K562 (cell line): ENCODE data around the gene GMPR. TPM values are rescaled to one million over a fixed set of nuclear protein-coding genes. Genes with fewer than 3 reads are reported as not detected.

Experiments used
- ARID3B ChIP-seq: fragments of 250-450 bp; sonication (Bioruptor Pico); IDR thresholded peaks from 2 replicates; pipeline ENCODE4 v1.4.0; 2020; ENCODE audit warnings: borderline replicate concordance
- ARNT ChIP-seq, 2 experiments: fragments of 450-650 bp; IDR thresholded peaks; 2 replicates each; pipeline ENCODE4 v1.6.1; 2016; ENCODE audit warnings: mild to moderate bottlenecking in 1 of 2
- BRF1 ChIP-seq: IDR thresholded peaks from 3 replicates; pipeline ENCODE4 v1.6.1; 2011; ENCODE audit warnings: borderline replicate concordance, mild to moderate bottlenecking; ENCODE audit not compliant: insufficient read length; ENCODE audit errors: extremely low read depth
- FUS ChIP-seq: fragments of 200-400 bp; formaldehyde crosslinking; optimal IDR thresholded peaks from 2 replicates; pipeline ENCODE3; 2017; ENCODE audit warnings: low read depth, low read length
- KDM1A ChIP-seq, 2 experiments: fragments of 450-650 bp; IDR thresholded peaks; 2 replicates each; pipeline ENCODE4 v1.6.1; 2016; ENCODE audit warnings: mild to moderate bottlenecking in 2 of 2
- NFIX ChIP-seq: fragments of 250-450 bp; sonication (Bioruptor Pico); IDR thresholded peaks from 2 replicates; pipeline ENCODE4 v1.4.0; 2020; ENCODE audit warnings: low read depth, mild to moderate bottlenecking, moderate library complexity
- OTX1 ChIP-seq: fragments of 450-650 bp; formaldehyde crosslinking; IDR thresholded peaks from 2 replicates; pipeline ENCODE4 v1.4.0; 2022; ENCODE audit warnings: mild to moderate bottlenecking
- PURB ChIP-seq: sonication (generic); formaldehyde crosslinking; IDR thresholded peaks from 2 replicates; pipeline ENCODE4 v1.9.0; 2021; ENCODE audit warnings: low read depth, mild to moderate bottlenecking, missing genetic modification reagents
- RFX7 ChIP-seq: fragments of 250-450 bp; sonication (Bioruptor Pico); IDR thresholded peaks from 2 replicates; pipeline ENCODE4 v1.5.1; 2021; ENCODE audit warnings: mild to moderate bottlenecking
- RNF2 ChIP-seq: sonication (generic); IDR thresholded peaks from 2 replicates; pipeline ENCODE4 v1.6.1; 2016
- SMAD3 ChIP-seq: fragments of 450-650 bp; formaldehyde crosslinking; conservative IDR thresholded peaks from 2 replicates; pipeline ENCODE4 v1.4.0; 2020; ENCODE audit warnings: mild to moderate bottlenecking
- SMC3 ChIP-seq: conservative IDR thresholded peaks from 2 replicates; pipeline ENCODE4 v1.6.1; 2011; ENCODE audit warnings: low read depth, low read length, improper control_type of control experiment; ENCODE audit not compliant: insufficient read depth
- SPI1 ChIP-seq: IDR thresholded peaks from 2 replicates; pipeline ENCODE4 v1.6.1; 2011; ENCODE audit warnings: low read depth, low read length, control low read depth, borderline replicate concordance
- ZBTB33 ChIP-seq: sonication (generic); formaldehyde crosslinking; IDR thresholded peaks from 2 replicates; pipeline ENCODE4 v1.8.1; 2023; ENCODE audit warnings: mild to moderate bottlenecking, missing genetic modification reagents
- ZFP30 ChIP-seq: fragments of 250-450 bp; sonication (Bioruptor Pico); IDR thresholded peaks from 2 replicates; pipeline ENCODE4 v1.8.0; 2022; ENCODE audit warnings: moderate library complexity, mild to moderate bottlenecking, inconsistent platforms, borderline replicate concordance
- ZNF140 ChIP-seq: fragments of 250-450 bp; sonication (Bioruptor Pico); IDR thresholded peaks from 2 replicates; pipeline ENCODE4 v1.8.0; 2021; ENCODE audit warnings: moderate library complexity, mild to moderate bottlenecking, inconsistent platforms
- ZNF143 ChIP-seq: sonication (generic); formaldehyde crosslinking; IDR thresholded peaks from 2 replicates; pipeline ENCODE4 v1.9.0; 2022; ENCODE audit warnings: mild to moderate bottlenecking, missing genetic modification reagents
- ZNF23 ChIP-seq: fragments of 250-450 bp; sonication (Bioruptor Pico); IDR thresholded peaks from 2 replicates; pipeline ENCODE4 v1.4.0; 2020; ENCODE audit warnings: mild to moderate bottlenecking
- ZNF436 ChIP-seq: fragments of 250-450, 450-650 bp; sonication (Bioruptor Pico); formaldehyde crosslinking; IDR thresholded peaks from 2 replicates; pipeline ENCODE4 v1.7.0; 2020; ENCODE audit warnings: mild to moderate bottlenecking
- ZNF717 ChIP-seq: fragments of 250-450 bp; sonication (Bioruptor Pico); IDR thresholded peaks from 2 replicates; pipeline ENCODE4 v1.5.0; 2021
- polyA plus RNA-seq, 8 experiments: library from polyadenylated mRNA; depleted of rRNA in 4 of 8; stranded (reverse) in 5 of 8; unstranded in 3 of 8; fragments of >200 nt; fragmentation: Nextera tagmentation in 2 of 8; fragmentation: Illumina TruSeq in 1 of 8; extraction: Ambion mirVana in 2 of 8; extraction: Trizol in 1 of 8; gene quantifications; 2 replicates each; pipeline versions ENCODE4 v1.2.1 to v1.2.3, GENCODE V29; 2011 to 2014; ENCODE audit warnings: inconsistent platforms in 1 of 8, missing spikeins in 1 of 8
- total RNA-seq, 7 experiments: library from RNA; depleted of rRNA in 6 of 7; stranded (reverse); fragments of >200 nt in 6 of 7; fragmentation: Illumina TruSeq in 2 of 7; extraction: Trizol in 2 of 7; gene quantifications; 2 replicates each; pipeline versions ENCODE4 v1.2.1 to v1.2.3, GENCODE V29; 2011 to 2021; ENCODE audit warnings: low replicate concordance in 1 of 7
- TF ChIP-seq, protein P1 (sequence below), 2 experiments: fragments of 450-650 bp; IDR thresholded peaks; 2 replicates each; pipeline ENCODE4 v1.6.1; 2016
- TF ChIP-seq, protein P2 (sequence below), 2 experiments: fragments of 450-650 bp in 1 of 2; sonication (generic) in 1 of 2; formaldehyde crosslinking in 1 of 2; IDR thresholded peaks in 1 of 2; conservative IDR thresholded peaks in 1 of 2; 2 replicates each; pipeline versions ENCODE4 v1.6.1 to v1.8.1; 2016 to 2023; ENCODE audit warnings: mild to moderate bottlenecking in 2 of 2, moderate library complexity in 2 of 2, inconsistent platforms in 1 of 2, missing genetic modification reagents in 1 of 2
- TF ChIP-seq, protein P3 (sequence below): fragments of 250-450 bp; sonication (Bioruptor Pico); IDR thresholded peaks from 2 replicates; pipeline ENCODE4 v1.8.0; 2022; ENCODE audit warnings: moderate library complexity, mild to moderate bottlenecking, inconsistent platforms

Gene GMPR
- total and polyA plus RNA-seq, 9 of the 15 experiments (the other 6 are each of a cell fraction or from before 2014, with no cell fraction given), result 34.6 to 83.7 (median 49.8) TPM

DNA sequence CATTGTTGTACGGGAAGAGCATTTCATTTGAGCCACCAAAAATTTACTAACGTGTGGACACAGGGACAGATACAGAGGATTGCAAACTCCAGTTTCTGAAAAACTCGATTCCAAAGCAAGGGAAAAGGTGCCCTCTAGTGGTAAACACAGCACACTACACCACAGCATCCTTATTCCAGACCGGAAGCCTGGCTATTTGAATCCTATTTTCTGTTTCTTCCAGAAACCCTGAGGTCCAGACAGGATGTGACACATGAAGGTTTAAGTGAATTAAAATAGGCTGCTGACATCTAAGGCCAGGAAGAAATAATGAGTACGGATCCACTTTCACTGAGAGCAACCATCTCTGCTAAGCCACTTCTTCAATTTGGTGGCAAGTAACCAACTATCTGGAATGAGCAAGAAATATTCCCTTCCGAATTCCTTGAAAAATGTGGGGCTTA is 31.8 kb upstream of the GMPR start (continued):
- no peak for TF ChIP-seq ARID3B (CRISPR knock-in tag)
- TF ChIP-seq OTX1, result no peak
- TF ChIP-seq ZNF140 (CRISPR knock-in tag), result no peak
- no peak for TF ChIP-seq ZNF23
- TF ChIP-seq, protein P1, sequence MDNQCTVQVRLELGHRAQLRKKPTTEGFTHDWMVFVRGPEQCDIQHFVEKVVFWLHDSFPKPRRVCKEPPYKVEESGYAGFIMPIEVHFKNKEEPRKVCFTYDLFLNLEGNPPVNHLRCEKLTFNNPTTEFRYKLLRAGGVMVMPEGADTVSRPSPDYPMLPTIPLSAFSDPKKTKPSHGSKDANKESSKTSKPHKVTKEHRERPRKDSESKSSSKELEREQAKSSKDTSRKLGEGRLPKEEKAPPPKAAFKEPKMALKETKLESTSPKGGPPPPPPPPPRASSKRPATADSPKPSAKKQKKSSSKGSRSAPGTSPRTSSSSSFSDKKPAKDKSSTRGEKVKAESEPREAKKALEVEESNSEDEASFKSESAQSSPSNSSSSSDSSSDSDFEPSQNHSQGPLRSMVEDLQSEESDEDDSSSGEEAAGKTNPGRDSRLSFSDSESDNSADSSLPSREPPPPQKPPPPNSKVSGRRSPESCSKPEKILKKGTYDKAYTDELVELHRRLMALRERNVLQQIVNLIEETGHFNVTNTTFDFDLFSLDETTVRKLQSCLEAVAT (IDR thresholded peaks at IDR 0.05), result no peak
- no peak for TF ChIP-seq PURB (CRISPR knock-in tag)
- no peak for TF ChIP-seq BRF1
- TF ChIP-seq SMAD3 (CRISPR knock-in tag), result no peak
- TF ChIP-seq ZFP30 (CRISPR knock-in tag), result no peak
- TF ChIP-seq ZNF436 (CRISPR knock-in tag), result no peak
- TF ChIP-seq SMC3, result peak; percentile 91
- no peak for TF ChIP-seq NFIX (CRISPR knock-in tag)
- TF ChIP-seq FUS, result no peak
- no peak for TF ChIP-seq RFX7
- TF ChIP-seq ZNF143, result no peak
- peak; percentile 20 to 76; a peak in 2 of 4 replicates for TF ChIP-seq ARNT (IDR thresholded peaks at IDR 0.05)
- no peak for TF ChIP-seq RNF2
- TF ChIP-seq, protein P2, sequence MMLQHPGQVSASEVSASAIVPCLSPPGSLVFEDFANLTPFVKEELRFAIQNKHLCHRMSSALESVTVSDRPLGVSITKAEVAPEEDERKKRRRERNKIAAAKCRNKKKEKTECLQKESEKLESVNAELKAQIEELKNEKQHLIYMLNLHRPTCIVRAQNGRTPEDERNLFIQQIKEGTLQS (IDR thresholded peaks at IDR 0.05), result no peak; the same call in 1 of the 2 replicates
- TF ChIP-seq, protein P2 (CRISPR knock-in tag; conservative IDR thresholded peaks at IDR 0.05), result no peak
- TF ChIP-seq ZNF717, result no peak
- TF ChIP-seq SPI1, result 0 out of 2 replicates have a peak, but pooled peaks have one; percentile 15
- TF ChIP-seq ZBTB33 (CRISPR knock-in tag), result peak; percentile 45; the same call in 1 of the 2 replicates
- TF ChIP-seq, protein P3, sequence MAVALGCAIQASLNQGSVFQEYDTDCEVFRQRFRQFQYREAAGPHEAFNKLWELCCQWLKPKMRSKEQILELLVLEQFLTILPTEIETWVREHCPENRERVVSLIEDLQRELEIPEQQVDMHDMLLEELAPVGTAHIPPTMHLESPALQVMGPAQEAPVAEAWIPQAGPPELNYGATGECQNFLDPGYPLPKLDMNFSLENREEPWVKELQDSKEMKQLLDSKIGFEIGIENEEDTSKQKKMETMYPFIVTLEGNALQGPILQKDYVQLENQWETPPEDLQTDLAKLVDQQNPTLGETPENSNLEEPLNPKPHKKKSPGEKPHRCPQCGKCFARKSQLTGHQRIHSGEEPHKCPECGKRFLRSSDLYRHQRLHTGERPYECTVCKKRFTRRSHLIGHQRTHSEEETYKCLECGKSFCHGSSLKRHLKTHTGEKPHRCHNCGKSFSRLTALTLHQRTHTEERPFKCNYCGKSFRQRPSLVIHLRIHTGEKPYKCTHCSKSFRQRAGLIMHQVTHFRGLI (CRISPR knock-in tag), result no peak
- TF ChIP-seq KDM1A (IDR thresholded peaks at IDR 0.05), result no peak; a peak in 1 of 4 replicates
